GM12891 (cell line): ENCODE measurements around the gene HOOK2.

Source experiments
- PAX5 ChIP-seq: IDR thresholded peaks from 2 replicates; pipeline ENCODE4 v1.6.1; 2011; ENCODE audit warnings: low read length, moderate library complexity, mild to moderate bottlenecking; ENCODE audit not compliant: insufficient read depth, severe bottlenecking
- POLR2A ChIP-seq: IDR thresholded peaks from 2 replicates; pipeline ENCODE4 v1.6.1; 2011; ENCODE audit warnings: low read depth, low read length, control low read depth
- POLR2AphosphoS5 ChIP-seq: IDR thresholded peaks from 2 replicates; pipeline ENCODE4 v1.6.1; 2011; ENCODE audit warnings: low read depth, low read length, control low read depth
- SPI1 ChIP-seq: IDR thresholded peaks from 2 replicates; pipeline ENCODE4 v1.6.1; 2011; ENCODE audit warnings: low read depth, low read length, control low read depth
- TAF1 ChIP-seq: IDR thresholded peaks from 2 replicates; pipeline ENCODE4 v1.6.1; 2011; ENCODE audit warnings: low read depth, low read length, control low read depth

DNA sequence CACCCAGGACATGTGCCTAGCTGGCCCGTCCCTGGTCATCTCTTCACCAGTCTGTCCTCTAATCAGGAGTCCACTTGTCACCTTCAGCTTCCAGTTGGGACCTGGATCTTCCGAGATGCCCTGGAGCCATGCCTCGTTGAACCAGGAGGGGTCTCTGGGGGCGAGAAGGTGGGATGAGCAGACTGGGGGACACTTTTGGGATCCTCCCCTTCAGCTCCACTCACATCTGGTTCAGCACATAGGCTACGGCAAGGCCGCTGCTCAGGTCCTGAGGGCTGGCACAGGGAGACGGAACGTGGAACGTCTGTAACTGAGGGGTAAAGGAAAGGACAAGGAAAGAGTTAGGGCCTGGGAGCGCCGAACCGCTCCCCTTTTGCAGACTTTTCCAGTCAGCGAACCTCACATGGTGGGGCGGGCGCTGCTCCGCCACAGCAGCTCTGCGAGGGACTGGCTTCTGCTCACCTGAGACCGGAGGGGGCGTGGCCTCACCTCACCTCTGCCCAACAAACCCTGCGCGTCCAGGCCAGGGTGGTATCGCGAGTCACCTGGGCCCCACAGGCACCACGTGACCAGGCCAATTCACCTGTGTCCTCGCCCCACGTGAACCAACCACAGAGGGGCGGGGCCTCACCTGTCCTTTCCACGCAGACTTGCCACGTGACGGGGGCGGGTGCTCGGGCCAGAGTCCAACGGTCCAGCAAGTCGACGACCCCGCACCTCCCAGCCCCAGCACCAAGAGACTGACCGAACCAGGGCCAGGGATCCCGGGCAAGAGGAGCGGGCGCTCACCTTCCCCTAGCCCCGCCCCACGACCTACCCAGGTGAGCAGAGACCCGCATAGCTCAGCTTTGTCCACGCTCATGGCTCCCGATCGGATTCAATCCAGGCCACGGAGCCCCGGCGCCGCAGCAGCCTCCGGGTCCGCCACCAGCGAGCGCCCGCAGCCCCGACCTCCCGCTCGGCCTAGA is at the start of gene HOOK2:
- TF ChIP-seq SPI1 (no peak), POLR2AphosphoS5 (no peak), POLR2A (no peak), TAF1 (no peak), PAX5 (no peak)
